Measurements from ENCODE around the gene QKI.

DNA sequence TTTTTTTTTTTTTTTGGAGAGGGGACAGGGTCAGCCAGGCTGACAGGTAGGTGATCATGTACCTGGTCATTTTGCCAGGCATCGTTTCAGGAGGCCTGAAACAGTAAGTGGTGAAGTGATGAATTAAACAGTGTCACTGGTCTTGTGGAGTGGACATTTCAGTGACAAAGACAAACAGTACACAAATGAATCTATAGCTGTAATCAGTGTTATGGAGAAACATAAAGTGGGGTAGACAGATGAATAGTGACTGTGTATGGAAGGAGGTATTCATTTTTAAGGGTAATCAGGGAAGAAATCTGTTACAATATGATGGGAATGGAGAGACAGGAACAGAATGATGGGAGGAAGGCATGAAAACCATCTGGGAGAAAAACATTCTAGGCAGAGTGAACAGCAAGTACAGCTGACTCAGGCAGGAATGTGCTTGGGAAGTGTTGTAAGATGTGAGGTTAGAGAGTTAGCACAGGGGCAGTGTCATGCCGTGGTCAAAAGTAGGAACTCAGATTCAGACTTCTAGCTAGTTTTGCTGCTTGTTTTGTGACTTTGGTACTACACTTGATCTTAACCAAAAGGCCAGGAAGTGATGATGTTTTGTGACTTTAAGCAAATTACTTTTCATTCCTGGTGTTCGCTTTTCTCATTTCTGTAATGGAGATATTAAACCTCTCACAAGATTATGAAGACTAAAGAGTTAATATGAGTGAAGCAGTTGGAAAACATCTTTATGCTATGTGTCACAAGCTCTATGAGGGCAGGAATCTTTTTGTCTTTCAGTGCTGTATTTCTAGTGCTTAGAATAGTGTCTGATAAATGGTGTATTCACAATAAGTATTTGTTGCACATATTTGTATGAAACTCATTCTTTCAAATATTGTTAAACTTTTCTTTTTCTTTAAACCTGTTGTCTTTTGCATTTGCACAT, 43.4 kb downstream of the QKI start:
- TF ChIP-seq BACH1 (IDR thresholded peaks at IDR 0.05; ENCODE audit: low read length) (no peak), POLR2A (IDR thresholded peaks at IDR 0.05; ENCODE audit: control extremely low read depth in 1 of 2, low read depth in 2 of 2, low read length in 2 of 2) (no peak)
